ENCODE results near the gene IL13.

Gene IL13

DNA sequence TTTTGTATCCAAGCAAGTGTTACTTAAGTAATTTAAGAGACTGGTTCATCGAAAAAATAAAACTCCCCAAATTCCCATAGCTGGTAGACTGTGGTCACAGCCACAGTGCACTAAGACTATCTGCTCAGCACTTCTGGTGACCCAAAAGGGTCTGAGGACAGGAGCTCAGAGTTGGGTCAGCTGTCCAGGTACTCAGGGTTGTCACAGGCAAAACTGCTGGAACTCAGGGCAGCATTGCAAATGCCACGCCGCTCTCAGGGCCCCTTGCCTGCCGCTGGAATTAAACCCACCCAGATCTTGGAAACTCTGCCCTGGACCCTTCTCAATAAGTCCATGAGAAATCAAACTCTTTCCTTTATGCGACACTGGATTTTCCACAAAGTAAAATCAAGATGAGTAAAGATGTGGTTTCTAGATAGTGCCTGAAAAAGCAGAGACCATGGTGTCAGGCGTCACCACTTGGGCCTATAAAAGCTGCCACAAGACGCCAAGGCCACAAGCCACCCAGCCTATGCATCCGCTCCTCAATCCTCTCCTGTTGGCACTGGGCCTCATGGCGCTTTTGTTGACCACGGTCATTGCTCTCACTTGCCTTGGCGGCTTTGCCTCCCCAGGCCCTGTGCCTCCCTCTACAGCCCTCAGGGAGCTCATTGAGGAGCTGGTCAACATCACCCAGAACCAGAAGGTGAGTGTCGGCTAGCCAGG, at the start of gene IL13:
TSS of gene IL13 (plus strand) at position 498 of the 705 bp plus-strand sequence. CDS start at position 512, 14 bp downstream.
- Histone ChIP-seq H3K9me3 (no peaks in the 10 kb centered on the region), H3K27me3 (peaks cover 2 to 19% of the 10 kb centered on the region in 2 donors), H3K4me3 (no peak within 1 kb of the TSS), H3K36me3 (no peaks in the 10 kb centered on the region), H3K27ac (no peak within 1 kb of the TSS), H3K4me1 (peaks cover 0 to 14% (median 12%) of the 10 kb centered on the region in 4 donors)
- TF ChIP-seq, protein P1, sequence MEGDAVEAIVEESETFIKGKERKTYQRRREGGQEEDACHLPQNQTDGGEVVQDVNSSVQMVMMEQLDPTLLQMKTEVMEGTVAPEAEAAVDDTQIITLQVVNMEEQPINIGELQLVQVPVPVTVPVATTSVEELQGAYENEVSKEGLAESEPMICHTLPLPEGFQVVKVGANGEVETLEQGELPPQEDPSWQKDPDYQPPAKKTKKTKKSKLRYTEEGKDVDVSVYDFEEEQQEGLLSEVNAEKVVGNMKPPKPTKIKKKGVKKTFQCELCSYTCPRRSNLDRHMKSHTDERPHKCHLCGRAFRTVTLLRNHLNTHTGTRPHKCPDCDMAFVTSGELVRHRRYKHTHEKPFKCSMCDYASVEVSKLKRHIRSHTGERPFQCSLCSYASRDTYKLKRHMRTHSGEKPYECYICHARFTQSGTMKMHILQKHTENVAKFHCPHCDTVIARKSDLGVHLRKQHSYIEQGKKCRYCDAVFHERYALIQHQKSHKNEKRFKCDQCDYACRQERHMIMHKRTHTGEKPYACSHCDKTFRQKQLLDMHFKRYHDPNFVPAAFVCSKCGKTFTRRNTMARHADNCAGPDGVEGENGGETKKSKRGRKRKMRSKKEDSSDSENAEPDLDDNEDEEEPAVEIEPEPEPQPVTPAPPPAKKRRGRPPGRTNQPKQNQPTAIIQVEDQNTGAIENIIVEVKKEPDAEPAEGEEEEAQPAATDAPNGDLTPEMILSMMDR (IDR thresholded peaks at IDR 0.05), result no peak
- DNase-seq, result no peak
- intact Hi-C loops (cut with DNase I; ENCODE audit: low total_unique reads), result loop anchor here (10.0 kb wide), 1 partner anchor 157 kb away; the partner anchor contains the start of gene SOWAHA

DNA sequence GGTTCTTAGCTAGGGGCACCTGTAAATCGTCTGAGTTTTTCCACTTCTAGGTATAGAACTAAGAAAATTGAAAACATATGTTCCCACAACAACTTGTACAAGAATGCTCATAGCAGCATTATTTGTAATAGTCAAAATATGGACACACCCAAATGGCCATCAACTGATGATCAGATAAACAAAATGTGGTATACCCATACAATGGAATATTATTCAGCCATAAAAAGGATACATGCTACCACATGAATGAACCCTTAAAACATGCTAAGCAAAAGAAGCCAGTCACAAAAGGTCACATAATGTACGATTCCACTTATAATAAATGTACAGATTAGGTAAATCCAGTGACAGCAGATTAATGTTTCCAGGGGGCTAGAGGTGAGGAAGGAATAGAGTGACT, 46.0 kb upstream of the IL13 start:
- H3K4me1 ChIP-seq, result no peaks in the 10 kb centered on the region
- H3K36me3 ChIP-seq, result peaks cover 41 to 79% (median 69%) of the 10 kb centered on the region in 3 donors
- intact Hi-C loops (cut with DNase I; ENCODE audit: low total_unique reads), result no loop called here
- H3K27me3 ChIP-seq, result no peaks in the 10 kb centered on the region
- H3K9me3 ChIP-seq, result no peaks in the 10 kb centered on the region
- TF ChIP-seq, protein P1 (IDR thresholded peaks at IDR 0.05), result no peak
- H3K27ac ChIP-seq, result no peak overlapping the region
- H3K4me3 ChIP-seq, result no peak overlapping the region
- DNase-seq, result no peak

DNA sequence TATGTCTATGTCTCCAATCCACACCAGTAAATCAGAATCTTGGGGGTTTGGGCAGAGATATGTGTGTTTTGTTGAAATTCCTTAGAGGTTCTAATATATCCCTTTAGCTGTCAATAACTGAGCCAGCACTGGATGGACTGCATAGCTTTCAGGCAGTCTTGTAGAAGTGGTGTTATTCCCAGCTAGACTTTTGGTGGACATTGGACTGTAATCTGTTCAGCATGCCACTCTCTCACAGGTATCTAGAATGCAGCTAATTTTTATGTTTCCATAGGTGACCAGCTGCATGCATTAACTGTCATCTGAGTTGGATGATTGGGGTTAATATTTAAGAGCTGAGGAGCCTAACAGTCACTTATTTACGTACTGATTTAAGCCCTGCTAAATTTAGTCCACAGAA, 45.1 kb upstream of the IL13 start:
- Histone ChIP-seq H3K4me1 (no peaks in the 10 kb centered on the region), H3K36me3 (peaks cover 39 to 78% (median 70%) of the 10 kb centered on the region in 3 donors), H3K27ac (no peak overlapping the region), H3K9me3 (no peaks in the 10 kb centered on the region), H3K27me3 (no peaks in the 10 kb centered on the region), H3K4me3 (no peak overlapping the region)
- TF ChIP-seq, protein P1 (IDR thresholded peaks at IDR 0.05), result no peak
- no peak for DNase-seq
- intact Hi-C loops (cut with DNase I; ENCODE audit: low total_unique reads), result no loop called here

DNA sequence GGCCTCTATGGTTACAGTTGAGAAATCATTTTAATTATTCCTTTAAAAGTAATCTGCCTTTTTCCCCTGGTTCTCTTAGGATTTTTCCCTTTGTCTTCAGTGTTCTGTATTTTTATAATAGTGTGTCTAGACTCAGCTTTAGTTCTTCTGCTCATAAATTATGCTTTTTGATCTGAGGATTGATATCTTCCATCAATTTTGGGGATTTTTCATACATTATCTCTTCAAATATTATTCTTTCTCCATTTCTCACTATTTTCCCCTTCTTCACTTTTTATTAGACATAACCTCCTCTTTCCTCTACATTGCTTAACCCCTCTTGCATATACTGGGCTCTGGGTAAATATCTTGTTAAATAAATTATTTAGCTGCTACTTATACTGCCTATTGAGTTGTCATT, 36.3 kb upstream of the IL13 start:
- Histone ChIP-seq H3K36me3 (peaks cover 22 to 66% (median 32%) of the 10 kb centered on the region in 3 donors), H3K27ac (no peak overlapping the region), H3K27me3 (no peaks in the 10 kb centered on the region), H3K4me1 (no peaks in the 10 kb centered on the region), H3K4me3 (no peak overlapping the region), H3K9me3 (no peaks in the 10 kb centered on the region)
- TF ChIP-seq, protein P1 (IDR thresholded peaks at IDR 0.05), result no peak
- intact Hi-C loops (cut with DNase I; ENCODE audit: low total_unique reads), result no loop called here
- DNase-seq, result no peak

DNA sequence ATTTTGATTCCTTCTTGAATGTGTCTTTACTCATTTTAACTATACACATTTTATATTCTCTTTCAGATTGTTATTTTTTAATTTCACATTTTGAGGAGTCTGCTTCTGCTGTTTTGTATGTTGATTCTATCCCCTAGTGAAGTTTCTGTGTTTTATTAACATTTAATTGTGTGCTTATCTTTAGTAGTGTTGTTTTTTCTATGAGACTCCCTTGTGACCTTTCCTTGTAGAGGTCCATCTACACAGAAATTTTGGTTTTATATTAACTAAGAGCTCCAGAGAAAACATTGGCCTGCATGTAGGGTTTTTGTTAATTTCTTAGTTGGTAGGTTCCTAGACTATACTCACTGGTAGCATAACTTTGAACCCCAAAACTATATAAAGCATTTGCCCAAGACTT, 35.4 kb upstream of the IL13 start:
- Histone ChIP-seq H3K4me1 (no peaks in the 10 kb centered on the region), H3K36me3 (peaks cover 19 to 62% (median 32%) of the 10 kb centered on the region in 3 donors), H3K4me3 (no peak overlapping the region), H3K27me3 (no peaks in the 10 kb centered on the region), H3K27ac (no peak overlapping the region), H3K9me3 (no peaks in the 10 kb centered on the region)
- TF ChIP-seq, protein P1 (IDR thresholded peaks at IDR 0.05), result no peak
- DNase-seq, result no peak
- intact Hi-C loops (cut with DNase I; ENCODE audit: low total_unique reads), result no loop called here

All from tibial artery (tissue), 4 donors.